Smooth muscle cell (in vitro differentiated cells): ENCODE data around the gene PRKN. TPM values are rescaled to one million over a fixed set of nuclear protein-coding genes. Genes with fewer than 3 reads are reported as not detected.

ENCODE experiments used
- DNase-seq: peaks from one replicate; lab custom pipeline; 2025; ENCODE audit not compliant: unreplicated experiment; lab: John Stamatoyannopoulos, UW
- H2AFZ ChIP-seq: fragments of 200-600 bp; sonication (generic); 2 replicates; pipeline ENCODE4 v1.6.0; 2016; ENCODE audit warnings: antibody characterized with exemption, low read depth, mild to moderate bottlenecking
- H3F3A ChIP-seq: fragments of 200-600 bp; sonication (generic); 2 replicates; pipeline ENCODE4 v1.6.0; 2017; ENCODE audit warnings: antibody characterized with exemption, low read depth
- H3K27ac ChIP-seq: fragments of 200-600 bp; sonication (generic); 2 replicates; pipeline ENCODE4 v1.5.1; 2016; ENCODE audit warnings: low read depth, mild to moderate bottlenecking
- H3K27me3 ChIP-seq: fragments of 200-600 bp; sonication (generic); 2 replicates; pipeline ENCODE4 v1.6.1; 2016; ENCODE audit warnings: low read depth, mild to moderate bottlenecking
- H3K36me3 ChIP-seq: fragments of 200-600 bp; sonication (generic); 2 replicates; pipeline ENCODE4 v1.5.1; 2016; ENCODE audit warnings: low read depth
- H3K4me1 ChIP-seq: fragments of 200-600 bp; sonication (generic); 2 replicates; pipeline ENCODE4 v1.5.1; 2016; ENCODE audit warnings: low read depth
- H3K4me2 ChIP-seq: fragments of 200-600 bp; sonication (generic); 2 replicates; pipeline ENCODE4 v1.6.0; 2016; ENCODE audit warnings: mild to moderate bottlenecking
- H3K4me3 ChIP-seq: fragments of 200-600 bp; sonication (generic); 2 replicates; pipeline ENCODE4 v1.5.1; 2016; ENCODE audit warnings: mild to moderate bottlenecking
- H3K79me2 ChIP-seq: fragments of 200-600 bp; sonication (generic); 2 replicates; pipeline ENCODE4 v1.6.0; 2016; ENCODE audit warnings: low read depth, mild to moderate bottlenecking
- H3K9ac ChIP-seq: fragments of 200-600 bp; sonication (generic); 2 replicates; pipeline ENCODE4 v1.6.0; 2016; ENCODE audit warnings: low read depth
- H3K9me3 ChIP-seq: fragments of 200-600 bp; sonication (generic); replicated peaks from 2 replicates; pipeline ENCODE4 v1.5.1; 2016; ENCODE audit warnings: low read depth
- H4K20me1 ChIP-seq: fragments of 200-600 bp; sonication (generic); 2 replicates; pipeline ENCODE4 v1.6.0; 2016; ENCODE audit warnings: low read depth
- WGBS: methylation state at CpG from one replicate; pipeline ENCODE4 v1.1.7; 2016; ENCODE audit warnings: low lambda C conversion rate; 5-methylcytosine and 5-hydroxymethylcytosine counted together
- polyA plus RNA-seq: library from polyadenylated mRNA; unstranded; fragments of >200 nt; fragmentation: Nextera tagmentation; extraction: Ambion mirVana; gene quantifications from 2 replicates; pipeline ENCODE4 v1.2.1, GENCODE V29; 2016
- total RNA-seq: library from RNA; depleted of rRNA; stranded (reverse); fragments of >200 nt; gene quantifications from 2 replicates; pipeline ENCODE4 v1.2.3, GENCODE V29; 2014
- TF ChIP-seq, protein P1 (sequence below): fragments of 200-600 bp; sonication (generic); IDR thresholded peaks from 2 replicates; pipeline ENCODE4 v1.5.1; 2017; ENCODE audit warnings: borderline replicate concordance, mild to moderate bottlenecking, antibody characterized with exemption; ENCODE audit not compliant: insufficient read depth, poor library complexity, severe bottlenecking

Gene PRKN
- total and polyA plus RNA-seq, 2 experiments from 2014 or later, result 0.81 to 5.1 TPM

DNA sequence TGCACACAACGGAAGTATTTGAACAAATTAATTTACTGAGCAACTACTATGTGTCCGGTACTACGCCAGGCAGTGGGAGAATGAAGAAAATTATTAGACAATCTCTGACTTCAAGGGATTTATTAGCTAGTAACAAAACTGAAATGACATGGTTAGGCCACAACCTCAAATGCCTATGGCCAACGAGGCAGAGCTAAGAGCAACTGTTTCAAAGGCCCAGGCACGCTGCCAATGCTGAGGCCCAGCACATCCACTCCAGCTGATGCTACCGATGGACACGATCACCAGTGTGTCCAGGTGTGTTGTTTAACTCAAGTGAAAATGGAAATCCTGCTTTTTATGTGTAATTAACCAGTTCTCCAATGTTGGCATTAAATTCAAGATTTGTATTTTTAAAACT, 420.9 kb downstream of the PRKN start:
- TF ChIP-seq, protein P1, sequence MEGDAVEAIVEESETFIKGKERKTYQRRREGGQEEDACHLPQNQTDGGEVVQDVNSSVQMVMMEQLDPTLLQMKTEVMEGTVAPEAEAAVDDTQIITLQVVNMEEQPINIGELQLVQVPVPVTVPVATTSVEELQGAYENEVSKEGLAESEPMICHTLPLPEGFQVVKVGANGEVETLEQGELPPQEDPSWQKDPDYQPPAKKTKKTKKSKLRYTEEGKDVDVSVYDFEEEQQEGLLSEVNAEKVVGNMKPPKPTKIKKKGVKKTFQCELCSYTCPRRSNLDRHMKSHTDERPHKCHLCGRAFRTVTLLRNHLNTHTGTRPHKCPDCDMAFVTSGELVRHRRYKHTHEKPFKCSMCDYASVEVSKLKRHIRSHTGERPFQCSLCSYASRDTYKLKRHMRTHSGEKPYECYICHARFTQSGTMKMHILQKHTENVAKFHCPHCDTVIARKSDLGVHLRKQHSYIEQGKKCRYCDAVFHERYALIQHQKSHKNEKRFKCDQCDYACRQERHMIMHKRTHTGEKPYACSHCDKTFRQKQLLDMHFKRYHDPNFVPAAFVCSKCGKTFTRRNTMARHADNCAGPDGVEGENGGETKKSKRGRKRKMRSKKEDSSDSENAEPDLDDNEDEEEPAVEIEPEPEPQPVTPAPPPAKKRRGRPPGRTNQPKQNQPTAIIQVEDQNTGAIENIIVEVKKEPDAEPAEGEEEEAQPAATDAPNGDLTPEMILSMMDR, result no peak
- H3K9me3 ChIP-seq, result no peaks in the 10 kb centered on the region
- H3K4me2 ChIP-seq, result no peak overlapping the region
- no peak overlapping the region for H3K27ac ChIP-seq
- no peaks in the 10 kb centered on the region for H3K4me1 ChIP-seq
- DNase-seq, result no peak
- H2AFZ ChIP-seq, result no peak overlapping the region
- H4K20me1 ChIP-seq, result no peaks in the 10 kb centered on the region
- 96% methylated on average over 7 of the region's 7 CpGs for WGBS
- H3K27me3 ChIP-seq, result no peaks in the 10 kb centered on the region
- H3K79me2 ChIP-seq, result no peaks in the 10 kb centered on the region
- no peak overlapping the region for H3K9ac ChIP-seq
- H3F3A ChIP-seq, result no peaks in the 10 kb centered on the region
- no peaks in the 10 kb centered on the region for H3K36me3 ChIP-seq
- no peak overlapping the region for H3K4me3 ChIP-seq

DNA sequence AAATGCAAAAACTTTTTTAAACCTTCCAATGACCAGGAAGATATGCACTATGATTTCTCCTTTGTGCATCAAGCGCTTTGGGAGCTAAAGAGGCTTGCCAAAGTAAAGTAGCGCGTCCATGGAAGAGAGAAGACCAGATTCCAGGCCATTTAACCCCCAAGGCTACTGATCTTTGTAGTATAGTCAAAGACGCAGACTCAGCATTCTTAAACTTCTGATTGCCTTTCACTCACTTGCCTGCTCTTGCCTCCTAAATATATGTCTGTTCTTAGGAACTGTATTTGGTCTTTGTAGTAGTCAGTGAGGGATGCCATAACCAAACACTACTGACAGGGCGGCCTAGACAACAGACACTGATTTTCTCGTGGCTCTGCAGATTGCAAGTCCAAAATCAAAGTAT, 426.4 kb downstream of the PRKN start:
- Histone ChIP-seq H3F3A (no peaks in the 10 kb centered on the region), H3K36me3 (no peaks in the 10 kb centered on the region), H3K4me1 (no peaks in the 10 kb centered on the region), H3K4me2 (no peak overlapping the region), H3K79me2 (no peaks in the 10 kb centered on the region), H3K9me3 (no peaks in the 10 kb centered on the region), H3K27ac (no peak overlapping the region), H4K20me1 (no peaks in the 10 kb centered on the region), H3K27me3 (no peaks in the 10 kb centered on the region), H3K4me3 (no peak overlapping the region), H2AFZ (no peak overlapping the region), H3K9ac (no peak overlapping the region)
- DNase-seq, result no peak
- TF ChIP-seq, protein P1, result no peak
- WGBS, result 85% methylated on average over 6 of the region's 6 CpGs

DNA sequence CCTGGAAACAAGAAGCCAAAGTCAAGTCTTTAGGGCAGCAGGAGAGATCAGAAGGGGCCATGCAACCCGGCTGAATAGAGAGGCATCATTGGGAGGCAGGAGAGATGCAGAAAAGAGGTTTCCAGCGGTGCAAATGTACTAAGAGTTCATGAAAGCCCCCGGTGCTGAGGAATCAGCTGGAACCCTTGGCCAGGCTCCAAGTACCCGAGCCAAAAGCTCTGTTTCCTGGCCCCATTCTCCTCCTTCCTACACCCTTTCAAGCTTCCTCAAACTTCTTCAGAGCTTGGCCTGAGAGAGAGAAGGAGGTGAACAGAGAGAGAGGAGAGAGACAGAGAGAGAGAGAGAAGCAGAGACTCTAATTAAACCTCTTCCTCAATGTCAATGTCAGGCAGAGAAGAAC, 433.5 kb downstream of the PRKN start:
- H3K27me3 ChIP-seq, result no peaks in the 10 kb centered on the region
- no peaks in the 10 kb centered on the region for H3K79me2 ChIP-seq
- H3K27ac ChIP-seq, result no peak overlapping the region
- H2AFZ ChIP-seq, result no peak overlapping the region
- no peaks in the 10 kb centered on the region for H3K36me3 ChIP-seq
- no peaks in the 10 kb centered on the region for H3K4me1 ChIP-seq
- no peak overlapping the region for H3K9ac ChIP-seq
- H3K4me2 ChIP-seq, result no peak overlapping the region
- no peaks in the 10 kb centered on the region for H3K9me3 ChIP-seq
- H3F3A ChIP-seq, result no peaks in the 10 kb centered on the region
- no peaks in the 10 kb centered on the region for H4K20me1 ChIP-seq
- DNase-seq, result no peak
- no peak overlapping the region for H3K4me3 ChIP-seq
- TF ChIP-seq, protein P1, result no peak
- WGBS, result 81% methylated on average over 4 of the region's 4 CpGs

DNA sequence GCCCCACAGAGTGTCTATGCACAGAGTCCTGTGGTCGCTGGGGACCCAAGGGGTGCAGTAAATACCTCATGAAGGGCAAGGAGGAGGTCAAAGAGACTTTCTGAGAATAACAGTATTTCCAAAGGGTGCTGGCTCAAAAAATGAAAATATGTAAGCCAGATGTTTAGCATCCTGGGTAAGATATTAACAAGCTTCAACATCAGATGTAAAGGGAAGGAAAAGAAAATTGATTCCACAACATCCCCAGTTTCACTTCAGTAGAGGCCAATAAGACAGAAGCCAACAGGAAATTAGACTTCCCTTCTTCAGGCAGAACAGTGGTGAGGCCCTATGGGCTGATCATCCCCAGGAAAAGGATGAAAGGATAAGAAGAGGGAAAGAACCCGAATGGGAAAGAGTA, 434.7 kb downstream of the PRKN start:
- no peak for DNase-seq
- no peaks in the 10 kb centered on the region for H3K79me2 ChIP-seq
- H3K4me3 ChIP-seq, result no peak overlapping the region
- no peak overlapping the region for H3K9ac ChIP-seq
- no peaks in the 10 kb centered on the region for H3K4me1 ChIP-seq
- 86% methylated on average over 2 of the region's 2 CpGs for WGBS
- no peak overlapping the region for H3K4me2 ChIP-seq
- no peaks in the 10 kb centered on the region for H3K9me3 ChIP-seq
- no peaks in the 10 kb centered on the region for H4K20me1 ChIP-seq
- no peak overlapping the region for H3K27ac ChIP-seq
- H2AFZ ChIP-seq, result no peak overlapping the region
- H3F3A ChIP-seq, result no peaks in the 10 kb centered on the region
- no peaks in the 10 kb centered on the region for H3K36me3 ChIP-seq
- H3K27me3 ChIP-seq, result no peaks in the 10 kb centered on the region
- TF ChIP-seq, protein P1, result no peak
